Body of pancreas (tissue), 4 donors: ENCODE data around the gene CLIP4.

Experiments
- CTCF ChIP-seq, 7 experiments: fragments of 450-650 bp in 4 of 7; fragments of 200-600 bp in 3 of 7; sonication (generic) in 3 of 7; IDR thresholded peaks; one replicate each; pipeline ENCODE4 v1.5.1; 2016 to 2019; ENCODE audit warnings: antibody characterized with exemption in 7 of 7
- POLR2A ChIP-seq, 3 donors: fragments of 450-650 bp; IDR thresholded peaks; one replicate each; pipeline ENCODE4 v1.6.1; 2016; ENCODE audit warnings: antibody characterized with exemption in 3 of 3, mild to moderate bottlenecking in 2 of 3

GRCh38 chr2:29182334-29182733 lies 67.1 kb downstream of the CLIP4 start:
- TF ChIP-seq POLR2A (IDR thresholded peaks at IDR 0.05) (no peak), CTCF (IDR thresholded peaks at IDR 0.05) (no peak)
